Natural killer cell treated with Interleukin-12 subunit alpha and Interleukin-12 subunit beta and Interleukin-15 and Interleukin-18, amount 100 ng/mL, for 72 hours (primary cell): ENCODE data around the gene SLC49A3. TPM values are rescaled to one million over a fixed set of nuclear protein-coding genes. Genes with fewer than 3 reads are reported as not detected.
"Not testable (repeated sequence)": the region's sequence is repeated elsewhere in the genome, so short reads cannot be mapped to it uniquely, and the experiment has no call there.

Experiments used
- ATAC-seq, 2 donors: fragments of 150-1000 bp; cut with Tn5 transposase in 1 of 2; sonication (Bioruptor Pico), chemical (Tn5 transposase) in 1 of 2; 2 replicates each; pipeline ENCODE4 v1.10.0; 2021
- DNase-seq: peaks from one replicate; pipeline ENCODE4 v3.0.0; 2022; ENCODE audit warnings: low spot score
- H3K27ac Mint-ChIP-seq, 2 donors: 1 replicate in 1 of 2; 2 replicates in 1 of 2; pipeline ENCODE4 v1.8.0; 2022; ENCODE audit warnings: mixed read lengths in 2 of 2, mild to moderate bottlenecking in 1 of 2, moderate library complexity in 1 of 2
- H3K27me3 Mint-ChIP-seq, 2 donors: 1 replicate in 1 of 2; 2 replicates in 1 of 2; pipeline ENCODE4 v1.8.0; 2022; ENCODE audit warnings: mixed read lengths in 2 of 2
- H3K36me3 Mint-ChIP-seq: one replicate; pipeline ENCODE4 v1.8.0; 2022; ENCODE audit warnings: mixed read lengths
- H3K4me1 Mint-ChIP-seq, 2 donors: 1 replicate in 1 of 2; 2 replicates in 1 of 2; pipeline ENCODE4 v1.8.0; 2022; ENCODE audit warnings: low read depth in 2 of 2, mixed read lengths in 2 of 2, mild to moderate bottlenecking in 1 of 2
- H3K4me3 Mint-ChIP-seq: one replicate; pipeline ENCODE4 v1.8.0; 2022; ENCODE audit warnings: mixed read lengths
- H3K9me3 Mint-ChIP-seq: 2 replicates; pipeline ENCODE4 v1.8.0; 2022; ENCODE audit warnings: mixed read lengths
- total RNA-seq, 2 donors: library from RNA; stranded (reverse); gene quantifications; one replicate each; pipeline ENCODE4 v1.2.3, GENCODE V29; 2022

SLC49A3 gene
- total RNA-seq, 2 donors from 2014 or later = 10.5 to 15.9 TPM

DNA sequence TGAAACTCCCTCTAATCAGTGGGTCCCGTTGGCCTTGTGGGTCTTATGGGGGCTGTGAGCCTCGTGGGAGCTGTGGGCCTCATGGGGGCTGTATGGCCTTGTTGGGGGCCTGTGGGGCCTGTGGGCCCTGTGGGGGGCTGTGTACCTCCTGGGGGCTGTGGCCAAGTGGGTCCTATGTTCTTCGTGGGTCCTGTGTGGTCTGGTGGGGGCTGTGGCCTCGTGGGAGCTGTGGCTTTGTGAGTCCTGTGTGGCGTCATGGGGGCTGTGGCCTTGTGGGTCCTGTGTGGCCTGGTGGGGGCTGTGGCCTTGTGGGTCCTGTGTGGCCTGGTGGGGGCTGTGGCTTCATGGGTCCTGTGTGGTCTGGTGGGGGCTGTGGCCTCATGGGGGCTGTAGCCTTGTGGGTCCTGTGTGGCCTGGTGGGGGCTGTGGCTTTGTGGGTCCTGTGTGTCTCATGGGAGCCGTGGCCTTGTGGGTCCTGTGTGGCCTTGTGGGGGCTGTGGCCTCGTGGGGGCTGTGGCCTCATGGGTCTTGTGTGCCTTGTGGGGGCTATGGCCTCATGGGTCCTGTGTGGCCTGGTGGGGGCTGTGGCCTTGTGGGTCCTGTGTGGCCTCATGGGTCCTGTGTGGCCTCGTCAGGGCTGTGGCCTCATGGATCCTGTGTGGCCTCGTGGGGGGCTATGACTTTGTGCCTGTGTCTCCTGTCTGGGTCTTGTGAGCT is 24.1 kb upstream of the SLC49A3 start:
- H3K36me3 Mint-ChIP-seq = no peaks in the 10 kb centered on the region
- no peak overlapping the region for H3K27ac Mint-ChIP-seq
- no peak for DNase-seq
- H3K9me3 Mint-ChIP-seq = no peaks in the 10 kb centered on the region
- H3K4me3 Mint-ChIP-seq = no peak overlapping the region
- ATAC-seq = no peak
- no peaks in the 10 kb centered on the region for H3K27me3 Mint-ChIP-seq
- peaks cover 33 to 34% of the 10 kb centered on the region in 2 donors for H3K4me1 Mint-ChIP-seq

- no peak overlapping the region for H3K4me3 Mint-ChIP-seq
- no peak overlapping the region for H3K27ac Mint-ChIP-seq
- no peaks in the 10 kb centered on the region for H3K27me3 Mint-ChIP-seq
- H3K4me1 Mint-ChIP-seq = peaks cover 27 to 28% of the 10 kb centered on the region in 2 donors
- no peaks in the 10 kb centered on the region for H3K36me3 Mint-ChIP-seq
- no peaks in the 10 kb centered on the region for H3K9me3 Mint-ChIP-seq
- ATAC-seq = no peak
- no peak for DNase-seq
These were observed 23.1 kb upstream of the SLC49A3 start for GRCh38 chr4:712093-712492.

GRCh38 chr4:710916-711315 is 22.0 kb upstream of the SLC49A3 start:
- no peaks in the 10 kb centered on the region for H3K36me3 Mint-ChIP-seq
- no peak overlapping the region for H3K27ac Mint-ChIP-seq
- peaks cover 24 to 28% of the 10 kb centered on the region in 2 donors for H3K4me1 Mint-ChIP-seq
- DNase-seq = no peak
- no peak overlapping the region for H3K4me3 Mint-ChIP-seq
- H3K9me3 Mint-ChIP-seq = no peaks in the 10 kb centered on the region
- ATAC-seq = no peak
- H3K27me3 Mint-ChIP-seq = no peaks in the 10 kb centered on the region

GRCh38 chr4:710116-710515 is 21.2 kb upstream of the SLC49A3 start:
- peaks cover 24 to 28% of the 10 kb centered on the region in 2 donors for H3K4me1 Mint-ChIP-seq
- peak overlapping the region; percentile 45 to 65 for H3K27ac Mint-ChIP-seq
- no peaks in the 10 kb centered on the region for H3K27me3 Mint-ChIP-seq
- no peak for ATAC-seq
- no peaks in the 10 kb centered on the region for H3K9me3 Mint-ChIP-seq
- no peak overlapping the region for H3K4me3 Mint-ChIP-seq
- no peak for DNase-seq
- H3K36me3 Mint-ChIP-seq = no peaks in the 10 kb centered on the region

DNA sequence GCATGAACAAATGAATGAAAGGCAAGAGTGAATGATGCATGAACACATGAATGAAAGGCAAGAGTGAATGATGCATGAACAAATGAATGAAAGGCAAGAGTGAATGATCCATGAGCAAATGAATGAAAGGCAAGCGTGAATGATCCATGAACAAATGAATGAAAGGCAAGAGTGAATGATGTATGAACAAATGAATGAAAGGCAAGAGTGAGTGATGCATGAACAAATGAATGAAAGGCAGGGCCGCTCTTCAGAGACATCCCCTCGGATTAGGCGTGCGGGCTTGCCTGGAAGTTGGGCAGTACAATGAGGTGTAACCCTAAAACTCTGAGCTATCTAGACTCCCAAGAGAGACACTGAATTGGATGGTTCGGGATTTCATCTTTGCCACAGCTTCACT is 20.4 kb upstream of the SLC49A3 start:
- peak overlapping the region; percentile 45 to 65 for H3K27ac Mint-ChIP-seq
- H3K36me3 Mint-ChIP-seq = no peaks in the 10 kb centered on the region
- DNase-seq (no peak), ATAC-seq (no peak)
- no peak overlapping the region for H3K4me3 Mint-ChIP-seq
- no peaks in the 10 kb centered on the region for H3K9me3 Mint-ChIP-seq
- H3K4me1 Mint-ChIP-seq = peaks cover 20 to 24% of the 10 kb centered on the region in 2 donors
- H3K27me3 Mint-ChIP-seq = no peaks in the 10 kb centered on the region

- Mint-ChIP-seq H3K9me3 (no peaks in the 10 kb centered on the region), H3K27me3 (no peaks in the 10 kb centered on the region), H3K4me3 (peak overlapping the region; percentile 34), H3K27ac (no peak overlapping the region), H3K4me1 (peaks cover 19 to 23% of the 10 kb centered on the region in 2 donors), H3K36me3 (no peaks in the 10 kb centered on the region)
- no peak for DNase-seq
- ATAC-seq = no peak
These were observed 19.6 kb upstream of the SLC49A3 start for GRCh38 chr4:708631-708933.

GRCh38 chr4:707929-708630 is 19.1 kb upstream of the SLC49A3 start:
- Mint-ChIP-seq H3K36me3 (no peaks in the 10 kb centered on the region), H3K9me3 (no peaks in the 10 kb centered on the region), H3K4me1 (peaks cover 19 to 23% of the 10 kb centered on the region in 2 donors), H3K27me3 (no peaks in the 10 kb centered on the region), H3K4me3 (peak overlapping the region; percentile 34), H3K27ac (no peak overlapping the region)
- no peak for DNase-seq
- no peak for ATAC-seq

DNA sequence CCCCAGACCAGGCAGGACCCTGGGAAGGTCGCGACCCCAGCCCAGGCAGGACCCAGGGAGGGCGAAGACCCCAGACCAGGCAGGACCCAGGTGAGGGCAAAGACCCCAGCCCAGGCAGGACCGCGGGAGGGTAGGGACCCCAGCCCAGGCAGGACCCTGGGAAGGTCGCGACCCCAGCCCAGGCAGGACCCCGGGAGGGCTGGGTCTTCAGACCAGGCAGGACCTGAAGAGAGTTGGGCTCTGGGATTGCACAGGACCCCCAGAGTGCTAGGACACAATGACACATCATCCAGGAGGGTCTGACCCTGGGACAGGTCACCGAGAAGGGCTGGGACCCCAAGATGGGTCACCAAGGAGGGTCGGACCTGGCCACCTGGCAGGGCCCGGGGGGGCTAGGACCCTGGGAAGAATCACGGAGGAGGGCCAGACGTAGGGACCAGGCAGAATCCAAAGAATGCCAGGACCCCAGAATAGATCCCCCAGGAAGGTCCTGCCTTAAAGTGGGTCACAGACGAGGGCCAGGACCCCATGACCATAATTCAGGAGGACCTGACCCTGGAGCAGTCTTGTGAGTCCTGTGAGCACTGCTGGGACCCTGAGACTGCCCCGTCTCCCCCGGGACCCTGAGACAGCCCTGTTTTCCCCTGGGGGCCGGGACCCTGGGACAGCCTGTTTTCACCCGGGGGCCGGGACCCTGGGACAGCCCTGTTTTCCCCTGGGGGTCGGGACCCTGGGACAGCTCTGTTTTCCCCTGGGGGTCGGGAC is 18.1 kb upstream of the SLC49A3 start:
- no peaks in the 10 kb centered on the region for H3K36me3 Mint-ChIP-seq
- no peaks in the 10 kb centered on the region for H3K9me3 Mint-ChIP-seq
- ATAC-seq (no peak), DNase-seq (no peak)
- H3K4me3 Mint-ChIP-seq = no peak overlapping the region
- peaks cover 19 to 23% of the 10 kb centered on the region in 2 donors for H3K4me1 Mint-ChIP-seq
- no peaks in the 10 kb centered on the region for H3K27me3 Mint-ChIP-seq
- no peak overlapping the region for H3K27ac Mint-ChIP-seq

DNA sequence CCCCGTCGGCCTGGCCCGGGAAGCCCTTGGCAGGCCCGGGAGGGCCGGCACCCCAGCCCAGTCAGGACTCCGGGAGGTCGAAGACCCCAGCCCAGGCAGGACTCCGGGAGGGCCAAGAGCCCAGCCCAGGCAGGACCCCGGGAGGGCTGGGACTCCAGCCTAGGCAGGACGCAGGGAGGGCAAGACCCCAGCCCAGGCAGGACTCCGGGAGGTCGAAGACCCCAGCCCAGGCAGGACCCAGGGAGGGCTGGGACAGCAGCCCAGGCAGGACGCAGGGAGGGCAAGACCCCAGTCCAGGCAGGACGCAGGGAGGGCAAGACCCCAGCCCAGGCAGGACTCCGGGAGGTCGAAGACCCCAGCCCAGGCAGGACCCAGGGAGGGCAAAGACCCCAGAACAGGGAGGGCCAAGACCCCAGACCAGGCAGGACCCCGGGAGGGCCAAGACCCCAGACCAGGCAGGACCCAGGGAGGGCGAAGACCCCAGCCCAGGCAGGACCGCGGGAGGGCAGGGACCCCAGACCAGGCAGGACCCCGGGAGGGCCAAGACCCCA is 17.2 kb upstream of the SLC49A3 start:
- H3K4me1 Mint-ChIP-seq = peaks cover 19 to 23% of the 10 kb centered on the region in 2 donors
- H3K36me3 Mint-ChIP-seq, H3K27me3 Mint-ChIP-seq, H3K4me3 Mint-ChIP-seq, ATAC-seq, DNase-seq, H3K27ac Mint-ChIP-seq, H3K9me3 Mint-ChIP-seq: not testable (repeated sequence)

- DNase-seq = peak; percentile 97
- Mint-ChIP-seq H3K27ac (peak within 1 kb of the TSS; percentile 68 to 77), H3K27me3 (no peaks in the 10 kb centered on the region), H3K36me3 (no peaks in the 10 kb centered on the region), H3K4me3 (peak within 1 kb of the TSS; percentile 81), H3K9me3 (no peaks in the 10 kb centered on the region), H3K4me1 (peaks cover 23 to 24% of the 10 kb centered on the region in 2 donors)
- ATAC-seq = peak; percentile 98 to 99
These were observed 16.5 kb upstream of the SLC49A3 start, which contains the start of gene PCGF3 for GRCh38 chr4:705278-706082. Gene PCGF3 (plus strand): TSS chr4:705832. CDS start chr4:733681, 27,849 bp downstream.

DNA sequence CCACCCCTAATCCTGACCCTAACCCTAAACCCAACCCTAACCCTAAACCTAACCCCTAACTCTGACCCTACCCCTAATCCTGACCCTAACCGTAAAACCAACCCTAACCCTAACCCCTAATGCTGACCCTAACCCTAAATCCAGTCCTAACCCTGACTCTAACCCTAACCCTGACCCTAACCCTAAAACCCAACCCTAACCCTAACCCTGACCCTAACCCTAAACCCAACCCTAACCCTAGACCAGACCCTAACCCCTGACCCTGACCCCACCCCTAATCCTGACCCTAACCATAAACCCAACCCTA is 16.0 kb upstream of the SLC49A3 start:
- Mint-ChIP-seq H3K4me1 (peaks cover 23% of the 10 kb centered on the region in 2 donors), H3K27ac (peak overlapping the region; percentile 68 to 77), H3K27me3 (no peaks in the 10 kb centered on the region), H3K36me3 (no peaks in the 10 kb centered on the region), H3K4me3 (peak overlapping the region; percentile 81), H3K9me3 (no peaks in the 10 kb centered on the region)
- ATAC-seq = no peak
- DNase-seq = no peak

DNA sequence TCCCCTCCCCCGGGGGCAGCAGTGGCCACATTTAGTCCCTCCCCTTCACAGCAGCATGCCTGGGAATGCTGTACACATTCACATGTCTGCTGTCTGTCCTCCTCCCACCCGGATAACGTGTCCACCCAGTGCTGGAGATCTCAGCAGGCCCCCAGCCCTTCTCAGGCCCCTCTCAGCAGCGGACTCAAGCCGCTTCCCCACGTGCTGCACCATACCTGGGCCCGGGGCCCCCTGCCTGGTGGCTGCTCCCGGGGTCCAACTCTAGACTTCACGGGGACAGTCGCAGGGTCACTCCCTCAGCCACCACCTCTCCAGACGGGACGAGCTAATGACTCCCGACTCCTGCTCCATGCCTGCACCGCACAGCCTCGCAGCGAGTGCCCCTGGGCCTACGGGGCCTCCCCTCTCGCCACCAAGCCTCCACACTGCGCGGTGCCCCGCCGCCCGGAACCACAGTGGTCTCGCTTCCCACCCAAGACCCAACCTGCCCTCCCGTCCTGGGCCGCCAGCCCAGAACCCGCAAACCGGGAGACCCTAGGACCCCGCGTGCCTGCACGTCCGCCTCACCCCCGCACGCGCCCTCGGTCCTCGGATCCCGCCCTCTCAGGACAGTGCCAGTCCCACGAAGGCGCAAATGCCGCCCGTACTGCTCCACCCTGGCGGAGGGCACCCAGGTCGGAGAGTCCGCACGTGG is 15.4 kb upstream of the SLC49A3 start:
- H3K27ac Mint-ChIP-seq = no peak overlapping the region
- no peaks in the 10 kb centered on the region for H3K36me3 Mint-ChIP-seq
- peaks cover 21 to 25% of the 10 kb centered on the region in 2 donors for H3K4me1 Mint-ChIP-seq
- no peak for DNase-seq
- H3K27me3 Mint-ChIP-seq = no peaks in the 10 kb centered on the region
- no peak for ATAC-seq
- no peaks in the 10 kb centered on the region for H3K9me3 Mint-ChIP-seq
- peak overlapping the region; percentile 81 for H3K4me3 Mint-ChIP-seq
